HG03442 (cell line): ENCODE measurements around the gene SCN4B.

Experiments
- ATAC-seq: cut with Tn5 transposase; IDR thresholded peaks from one replicate; pipeline ENCODE4 v1.9.1; 2021; ENCODE audit warnings: mild to moderate bottlenecking, moderate library complexity; ENCODE audit not compliant: unreplicated experiment

SCN4B gene

DNA sequence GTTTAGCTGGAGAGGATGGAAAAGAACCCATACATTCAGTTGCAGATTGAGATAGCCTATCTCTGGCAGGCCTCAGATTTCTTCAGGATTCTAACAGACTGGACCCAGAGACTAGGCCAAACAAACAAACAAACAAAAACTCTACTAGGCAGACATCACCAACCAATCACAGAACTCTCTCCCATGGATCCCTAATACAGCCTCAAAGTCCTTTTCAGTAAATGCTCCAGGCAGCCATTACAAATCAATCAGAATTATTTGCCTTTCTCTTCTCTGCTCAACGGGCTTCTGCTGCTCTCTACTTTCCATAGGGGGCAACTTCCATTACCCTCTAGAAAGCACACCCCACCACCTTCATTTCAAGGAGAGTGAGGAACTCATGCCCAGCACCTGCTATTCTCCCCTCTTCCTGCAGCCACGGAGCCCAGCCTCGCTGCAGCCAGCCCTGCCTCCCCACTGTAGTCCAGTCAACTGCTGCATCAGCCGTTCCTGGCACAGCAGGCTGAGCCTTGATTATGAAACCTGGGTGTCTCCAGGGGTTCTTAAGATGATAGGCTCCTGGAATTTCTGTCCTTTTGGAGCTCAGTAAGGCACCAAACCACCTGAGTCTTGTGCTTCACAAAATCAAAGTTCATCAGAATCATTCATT, 46.8 kb downstream of the SCN4B start:
- ATAC-seq = no peak

GRCh38 chr11:118104491-118104890, 48.1 kb downstream of the SCN4B start:
- no peak for ATAC-seq

- no peak for ATAC-seq
Measured at GRCh38 chr11:118102721-118103261, 49.8 kb downstream of the SCN4B start.

DNA sequence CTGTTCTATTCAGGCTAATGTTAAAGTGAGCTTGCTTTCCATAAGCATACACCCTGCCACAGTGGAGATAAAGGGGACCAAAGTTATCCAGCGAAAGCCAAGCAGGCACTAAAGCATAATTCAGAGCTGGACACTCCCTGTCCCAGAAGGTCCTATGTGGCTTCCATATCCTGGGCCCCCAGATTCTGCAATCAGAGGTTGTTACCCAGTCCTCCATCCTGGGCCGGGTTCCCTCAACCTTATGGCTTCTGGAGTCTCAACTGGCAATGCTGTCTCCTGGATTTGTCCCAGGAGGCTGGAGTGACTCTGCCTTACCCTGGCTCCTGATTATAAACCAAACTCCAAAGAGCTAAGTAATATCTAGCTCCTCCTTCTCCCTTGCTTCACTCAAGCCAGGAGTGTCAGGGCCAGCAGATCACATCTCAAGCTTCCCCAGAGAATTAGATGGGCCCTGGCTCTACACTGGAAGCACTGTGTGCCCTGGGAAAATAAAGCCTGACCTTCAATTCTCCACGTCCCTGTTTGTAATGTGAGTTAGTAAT, 51.9 kb downstream of the SCN4B start:
- ATAC-seq = no peak

GRCh38 chr11:118099838-118100556, 52.6 kb downstream of the SCN4B start:
- no peak for ATAC-seq

- ATAC-seq = no peak
Measured at GRCh38 chr11:118098996-118099837, 53.4 kb downstream of the SCN4B start.

DNA sequence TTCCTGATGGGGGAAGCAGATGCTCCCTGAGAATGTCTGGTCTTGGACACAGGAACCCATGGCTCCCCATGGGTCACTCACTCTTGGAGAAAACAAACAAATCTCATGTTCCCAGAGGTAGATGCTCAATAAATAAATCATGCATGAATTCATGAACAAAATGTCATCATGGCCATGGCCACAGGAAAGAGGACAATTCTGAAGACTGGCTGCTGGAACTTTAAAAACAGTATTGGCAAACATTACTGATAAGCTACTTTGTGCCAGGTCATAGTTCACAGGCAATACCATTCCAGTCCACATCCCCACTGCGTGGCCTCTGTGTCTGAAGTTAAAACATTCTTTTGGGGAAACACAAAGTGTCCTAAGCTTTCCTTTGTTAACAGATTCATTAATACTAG, 56.7 kb downstream of the SCN4B start:
- no peak for ATAC-seq

DNA sequence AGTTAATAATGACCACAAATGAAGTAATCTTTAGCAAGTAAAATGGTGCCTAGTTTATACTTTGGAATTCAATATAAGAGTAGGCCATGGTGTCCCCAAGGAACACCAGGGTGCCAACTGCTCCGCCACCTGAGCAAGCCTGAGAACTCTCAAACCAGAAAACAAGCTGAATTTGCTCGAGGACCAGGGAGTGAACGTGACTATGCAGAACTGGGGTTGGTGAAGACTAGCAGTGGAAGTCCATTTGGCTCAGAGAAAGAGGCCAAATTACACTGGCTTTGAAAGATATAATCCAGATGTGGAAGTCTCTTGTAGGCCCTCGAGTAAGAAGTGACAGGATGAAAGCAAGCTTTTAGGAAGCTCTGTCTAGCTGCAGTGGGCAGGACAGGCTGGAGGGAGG, 57.1 kb downstream of the SCN4B start:
- ATAC-seq = no peak

DNA sequence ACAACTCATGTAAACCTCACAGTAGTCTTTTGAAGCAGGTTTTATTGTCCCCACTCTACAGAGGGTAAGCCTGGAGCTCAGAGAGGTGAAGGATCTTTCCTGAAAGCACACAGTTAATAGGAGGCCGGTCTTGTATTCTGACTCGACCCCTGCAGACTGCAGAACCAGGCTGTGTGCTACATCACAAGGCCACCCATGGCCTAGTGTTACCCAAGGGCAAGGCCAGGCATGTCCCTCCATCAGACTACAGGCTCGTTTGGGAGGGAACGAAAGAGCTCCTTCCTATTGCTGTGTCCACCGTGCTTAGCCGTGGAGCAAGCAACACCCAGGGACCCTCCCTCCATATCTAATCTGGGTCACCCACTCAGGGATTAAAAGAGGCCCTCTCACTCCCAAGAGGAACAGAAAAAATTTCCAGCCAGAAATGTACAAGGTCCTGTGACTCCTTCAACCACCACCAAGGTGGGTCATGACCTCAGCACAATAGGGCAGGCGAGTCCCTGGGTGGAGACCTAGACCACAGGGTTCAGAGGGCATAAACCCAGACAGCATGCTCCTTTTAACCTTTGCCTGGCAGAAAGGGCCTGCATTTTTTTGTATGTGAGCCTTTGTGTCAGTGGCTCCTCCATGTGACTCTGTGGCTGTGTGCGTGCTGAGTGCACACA, 59.6 kb downstream of the SCN4B start:
- no peak for ATAC-seq

GRCh38 chr11:118091690-118092089, 60.9 kb downstream of the SCN4B start:
- ATAC-seq = no peak

GRCh38 chr11:118090545-118091162, 62.0 kb downstream of the SCN4B start:
- ATAC-seq = no peak

- no peak for ATAC-seq
Measured at GRCh38 chr11:118088531-118088930, 64.1 kb downstream of the SCN4B start.

DNA sequence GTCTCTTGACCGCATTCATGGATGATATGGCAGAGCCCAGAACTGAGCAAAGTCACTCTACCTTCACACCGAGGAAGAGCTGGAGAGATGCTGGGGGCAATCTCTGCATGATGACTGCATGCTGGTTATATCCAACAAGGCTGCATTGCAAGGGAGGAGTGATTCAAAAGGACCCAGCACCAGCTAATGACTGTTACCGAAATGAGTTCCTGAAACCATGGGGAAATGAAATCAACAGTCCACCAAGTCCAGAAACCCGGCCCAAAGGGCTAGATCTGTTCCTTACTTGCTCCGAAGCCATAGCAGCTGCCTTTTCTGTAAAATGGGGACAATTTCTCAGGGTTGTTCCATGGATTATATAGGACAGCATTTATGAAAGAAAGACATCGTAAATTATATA, 64.7 kb downstream of the SCN4B start:
- ATAC-seq = no peak

GRCh38 chr11:118086913-118087768, 65.5 kb downstream of the SCN4B start, which contains the start of gene SMIM35:
SMIM35 (minus strand) TSS chr11:118086963; CDS start chr11:118086757, 206 bp downstream.
- no peak for ATAC-seq

- no peak for ATAC-seq
Measured at GRCh38 chr11:118084656-118085055, 68.0 kb downstream of the SCN4B start.

DNA sequence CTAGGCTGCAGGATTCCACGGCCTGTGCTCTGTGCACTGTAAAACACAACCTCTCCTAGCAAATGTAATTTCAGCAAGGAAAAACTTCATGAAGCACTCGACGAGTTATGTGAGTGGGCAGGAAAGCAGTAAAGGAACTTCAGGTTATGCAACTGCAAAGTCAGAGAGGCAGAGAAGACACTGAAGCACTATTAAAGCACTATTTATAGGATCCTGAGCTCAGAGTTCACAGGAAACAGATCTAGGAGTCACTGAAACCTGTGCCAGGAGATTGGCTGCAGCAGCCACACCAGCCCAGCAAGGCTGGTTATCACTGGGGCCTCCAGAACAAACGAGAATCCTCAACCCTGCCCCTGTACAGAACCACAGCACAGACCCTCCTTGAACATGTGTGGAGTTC, 68.4 kb downstream of the SCN4B start:
- ATAC-seq = no peak
